ENCODE data around the gene CD209. TPM values are rescaled to one million over a fixed set of nuclear protein-coding genes. Genes with fewer than 3 reads are reported as not detected.

The CD209 gene
- total and polyA plus RNA-seq, 7 donors, result 0.11 to 13.8 (median 2.7) TPM

GRCh38 chr19:7783991-7784423, 36.7 kb upstream of the CD209 start:
- Histone ChIP-seq H3K4me3 (no peak overlapping the region), H3K4me1 (no peaks in the 10 kb centered on the region), H3K27me3 (ENCODE audit: insufficient read depth in 3 of 3, low read length in 2 of 3) (peaks cover 0 to 27% (median 2%) of the 10 kb centered on the region in 3 donors), H3K9me3 (no peaks in the 10 kb centered on the region), H3K27ac (no peak overlapping the region), H3K36me3 (ENCODE audit: insufficient read depth in 1 of 2, low read depth in 1 of 2) (no peaks in the 10 kb centered on the region)
- intact Hi-C loops (cut with DNase I), result no loop called here
- TF ChIP-seq, protein P1, sequence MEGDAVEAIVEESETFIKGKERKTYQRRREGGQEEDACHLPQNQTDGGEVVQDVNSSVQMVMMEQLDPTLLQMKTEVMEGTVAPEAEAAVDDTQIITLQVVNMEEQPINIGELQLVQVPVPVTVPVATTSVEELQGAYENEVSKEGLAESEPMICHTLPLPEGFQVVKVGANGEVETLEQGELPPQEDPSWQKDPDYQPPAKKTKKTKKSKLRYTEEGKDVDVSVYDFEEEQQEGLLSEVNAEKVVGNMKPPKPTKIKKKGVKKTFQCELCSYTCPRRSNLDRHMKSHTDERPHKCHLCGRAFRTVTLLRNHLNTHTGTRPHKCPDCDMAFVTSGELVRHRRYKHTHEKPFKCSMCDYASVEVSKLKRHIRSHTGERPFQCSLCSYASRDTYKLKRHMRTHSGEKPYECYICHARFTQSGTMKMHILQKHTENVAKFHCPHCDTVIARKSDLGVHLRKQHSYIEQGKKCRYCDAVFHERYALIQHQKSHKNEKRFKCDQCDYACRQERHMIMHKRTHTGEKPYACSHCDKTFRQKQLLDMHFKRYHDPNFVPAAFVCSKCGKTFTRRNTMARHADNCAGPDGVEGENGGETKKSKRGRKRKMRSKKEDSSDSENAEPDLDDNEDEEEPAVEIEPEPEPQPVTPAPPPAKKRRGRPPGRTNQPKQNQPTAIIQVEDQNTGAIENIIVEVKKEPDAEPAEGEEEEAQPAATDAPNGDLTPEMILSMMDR (IDR thresholded peaks at IDR 0.05), result no peak
- WGBS, 3 donors, result 20 to 28% (median 21%) methylated on average over 8 of the region's 8 CpGs
- ATAC-seq (no peak), DNase-seq (no peak)

DNA sequence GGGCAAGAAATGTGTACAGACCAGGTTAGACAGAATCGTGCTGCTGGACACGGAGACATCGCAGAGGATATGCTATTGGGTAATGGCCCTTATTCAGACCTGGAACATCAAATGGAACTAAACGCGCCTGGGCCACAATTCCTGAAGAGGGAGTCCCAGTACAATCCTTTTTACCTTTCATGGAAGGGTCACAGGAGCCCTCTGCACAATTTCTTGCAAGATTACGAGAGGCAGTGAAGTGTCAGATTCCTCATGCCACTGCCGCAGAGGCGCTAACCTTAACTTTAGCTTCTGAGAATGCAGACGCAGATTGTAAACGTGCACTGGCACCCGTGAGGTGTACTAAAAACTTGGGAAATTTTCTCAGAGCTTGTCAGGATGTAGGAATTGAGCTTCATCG, 33.8 kb upstream of the CD209 start:
- H3K4me1 ChIP-seq, result no peaks in the 10 kb centered on the region
- H3K27me3 ChIP-seq (ENCODE audit: insufficient read depth in 3 of 3, low read length in 2 of 3), result peaks cover 0 to 10% (median 2%) of the 10 kb centered on the region in 3 donors
- 26 to 27% (median 27%) methylated on average over 12 of the region's 12 CpGs for WGBS, 3 donors
- H3K9me3 ChIP-seq, result no peaks in the 10 kb centered on the region
- intact Hi-C loops (cut with DNase I), result no loop called here
- no peak overlapping the region for H3K4me3 ChIP-seq
- ATAC-seq, result no peak
- no peak overlapping the region for H3K27ac ChIP-seq
- TF ChIP-seq, protein P1 (IDR thresholded peaks at IDR 0.05), result no peak
- DNase-seq, result no peak
- no peaks in the 10 kb centered on the region for H3K36me3 ChIP-seq (ENCODE audit: insufficient read depth in 1 of 2, low read depth in 1 of 2)

DNA sequence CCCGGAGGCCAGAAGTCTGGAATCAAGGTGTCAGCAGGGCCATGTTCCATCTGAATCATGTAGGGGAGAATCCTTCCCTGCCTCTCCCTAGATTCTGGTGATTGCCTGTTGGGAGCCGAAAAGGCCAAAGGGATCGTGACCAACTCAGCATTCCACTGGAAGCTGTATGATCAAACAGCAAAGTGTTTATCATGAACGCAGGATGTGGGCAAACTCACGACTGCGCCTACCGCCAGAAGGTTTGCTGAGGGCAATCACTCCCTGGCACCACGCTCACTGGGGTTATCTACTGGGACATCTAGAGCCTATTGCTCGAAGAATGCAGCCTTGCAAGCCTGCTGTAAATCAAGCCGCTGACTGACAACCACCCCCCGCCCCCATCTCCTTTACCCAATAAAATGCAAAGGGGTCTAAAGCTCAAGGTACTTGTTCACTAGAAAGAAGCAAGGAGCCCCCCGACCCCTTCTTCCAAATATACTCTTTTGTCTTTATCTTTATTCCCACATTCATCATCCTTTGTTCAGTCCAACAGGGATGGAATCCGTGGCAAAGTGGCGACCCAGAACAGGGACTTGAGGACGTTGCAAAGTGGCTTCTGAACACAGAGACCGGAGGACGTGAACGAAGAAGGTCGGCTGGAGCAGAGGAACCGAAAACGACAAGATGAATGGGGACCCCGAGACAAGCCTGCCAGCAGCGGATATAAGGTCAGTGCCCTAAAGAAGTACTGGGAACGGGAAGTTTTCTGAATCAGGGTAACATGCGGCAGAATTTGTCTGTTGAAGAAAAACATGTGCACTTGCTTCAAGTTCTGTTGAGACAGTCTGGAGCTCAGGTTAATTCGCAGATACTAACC, 32.5 kb upstream of the CD209 start:
- Histone ChIP-seq H3K4me1 (no peaks in the 10 kb centered on the region), H3K27me3 (ENCODE audit: insufficient read depth in 3 of 3, low read length in 2 of 3) (peaks cover 0 to 10% (median 2%) of the 10 kb centered on the region in 3 donors), H3K27ac (no peak overlapping the region), H3K9me3 (no peaks in the 10 kb centered on the region), H3K36me3 (ENCODE audit: insufficient read depth in 1 of 2, low read depth in 1 of 2) (no peaks in the 10 kb centered on the region), H3K4me3 (no peak overlapping the region)
- TF ChIP-seq, protein P1 (IDR thresholded peaks at IDR 0.05), result no peak
- WGBS, 3 donors, result 84 to 85% (median 85%) methylated on average over 26 of the region's 26 CpGs
- intact Hi-C loops (cut with DNase I), result no loop called here
- no peak for DNase-seq
- no peak for ATAC-seq

DNA sequence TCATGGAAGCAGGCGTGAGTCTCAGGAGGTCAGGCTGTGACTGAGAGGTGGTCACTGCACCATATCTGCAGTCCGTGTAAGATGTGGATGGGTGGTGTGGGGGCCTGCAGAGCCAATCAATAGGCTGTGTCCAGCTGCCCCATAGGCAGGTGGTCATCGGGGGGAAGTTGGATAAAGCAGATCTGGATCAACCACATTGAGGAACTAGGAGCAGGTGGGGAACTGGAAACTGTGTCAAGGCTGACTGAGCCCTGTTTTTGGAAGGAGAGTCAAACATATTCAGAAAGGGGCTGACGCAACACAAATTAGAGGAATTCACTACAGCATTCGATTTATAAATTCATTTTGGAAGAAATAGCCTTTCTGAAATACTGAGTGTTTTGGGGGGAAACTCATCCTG, 30.7 kb upstream of the CD209 start:
- WGBS, 3 donors, result 60 to 75% (median 69%) methylated on average over 5 of the region's 5 CpGs
- intact Hi-C loops (cut with DNase I), result no loop called here

More for the DNA sequence above, 30.7 kb upstream of the CD209 start:
- no peaks in the 10 kb centered on the region for H3K36me3 ChIP-seq (ENCODE audit: insufficient read depth in 1 of 2, low read depth in 1 of 2)
- DNase-seq (no peak), ATAC-seq (no peak)
- H3K27me3 ChIP-seq (ENCODE audit: insufficient read depth in 3 of 3, low read length in 2 of 3), result peaks cover 0 to 4% (median 2%) of the 10 kb centered on the region in 3 donors
- TF ChIP-seq, protein P1 (IDR thresholded peaks at IDR 0.05), result no peak
- no peaks in the 10 kb centered on the region for H3K4me1 ChIP-seq
- H3K4me3 ChIP-seq, result no peak overlapping the region
- no peaks in the 10 kb centered on the region for H3K9me3 ChIP-seq
- H3K27ac ChIP-seq, result no peak overlapping the region
